Measurements from ENCODE around the gene C21orf58. TPM values are rescaled to one million over a fixed set of nuclear protein-coding genes. Genes with fewer than 3 reads are reported as not detected.

The C21orf58 gene
- total RNA-seq, 1 donor from 2014 or later = 12.1 TPM

DNA sequence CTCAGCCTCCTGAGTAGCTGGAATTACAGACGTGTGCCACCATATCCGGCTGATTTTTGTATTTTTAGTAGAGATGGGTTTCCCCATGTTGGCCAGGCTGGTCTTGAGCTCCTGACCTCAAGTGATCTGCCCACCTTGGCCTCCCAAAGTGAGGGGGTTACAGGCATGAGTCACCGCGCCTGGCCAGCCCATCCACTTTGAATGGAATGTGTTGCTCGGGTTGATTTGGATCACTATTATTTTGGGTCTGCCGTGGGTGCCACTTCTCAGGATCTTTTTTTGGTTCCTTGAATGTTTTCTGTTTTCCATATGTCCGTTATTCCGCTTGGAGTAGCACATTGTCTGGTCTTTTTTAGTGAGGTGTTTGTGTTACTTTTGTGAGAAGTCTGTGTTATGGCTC is 17.3 kb upstream of the C21orf58 start:
- no peak for DNase-seq (ENCODE audit: low read depth)
- TF ChIP-seq, protein P1, sequence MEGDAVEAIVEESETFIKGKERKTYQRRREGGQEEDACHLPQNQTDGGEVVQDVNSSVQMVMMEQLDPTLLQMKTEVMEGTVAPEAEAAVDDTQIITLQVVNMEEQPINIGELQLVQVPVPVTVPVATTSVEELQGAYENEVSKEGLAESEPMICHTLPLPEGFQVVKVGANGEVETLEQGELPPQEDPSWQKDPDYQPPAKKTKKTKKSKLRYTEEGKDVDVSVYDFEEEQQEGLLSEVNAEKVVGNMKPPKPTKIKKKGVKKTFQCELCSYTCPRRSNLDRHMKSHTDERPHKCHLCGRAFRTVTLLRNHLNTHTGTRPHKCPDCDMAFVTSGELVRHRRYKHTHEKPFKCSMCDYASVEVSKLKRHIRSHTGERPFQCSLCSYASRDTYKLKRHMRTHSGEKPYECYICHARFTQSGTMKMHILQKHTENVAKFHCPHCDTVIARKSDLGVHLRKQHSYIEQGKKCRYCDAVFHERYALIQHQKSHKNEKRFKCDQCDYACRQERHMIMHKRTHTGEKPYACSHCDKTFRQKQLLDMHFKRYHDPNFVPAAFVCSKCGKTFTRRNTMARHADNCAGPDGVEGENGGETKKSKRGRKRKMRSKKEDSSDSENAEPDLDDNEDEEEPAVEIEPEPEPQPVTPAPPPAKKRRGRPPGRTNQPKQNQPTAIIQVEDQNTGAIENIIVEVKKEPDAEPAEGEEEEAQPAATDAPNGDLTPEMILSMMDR (conservative IDR thresholded peaks at IDR 0.05; ENCODE audit: low read depth, low read length) = no peak

DNA sequence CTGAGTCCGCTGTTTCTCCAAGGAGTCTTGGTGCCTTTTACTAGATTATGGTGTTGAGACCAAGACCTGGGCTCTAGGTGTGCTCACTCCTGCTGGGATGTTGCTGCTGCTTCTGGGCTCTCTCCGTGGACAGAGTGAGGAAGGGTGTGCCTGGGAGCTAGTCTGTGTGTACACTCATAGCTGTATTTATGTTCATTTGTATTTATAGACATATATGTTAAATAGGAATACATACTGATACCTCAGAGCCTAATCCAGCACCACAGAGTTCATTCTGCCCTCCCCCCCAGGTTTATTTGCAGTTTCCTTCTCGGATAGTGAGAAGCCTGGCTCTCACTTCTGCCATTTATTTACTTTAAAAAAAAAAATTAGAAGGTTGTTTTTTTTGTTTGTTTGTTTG is 12.9 kb upstream of the C21orf58 start:
- DNase-seq (ENCODE audit: low read depth) = no peak
- TF ChIP-seq, protein P1 (conservative IDR thresholded peaks at IDR 0.05; ENCODE audit: low read depth, low read length) = no peak
- H3K4me3 ChIP-seq (ENCODE audit: low read depth, low read length) = no peak overlapping the region

More for the DNA sequence above, 17.3 kb upstream of the C21orf58 start:
- no peak overlapping the region for H3K4me3 ChIP-seq (ENCODE audit: low read depth, low read length)

DNA sequence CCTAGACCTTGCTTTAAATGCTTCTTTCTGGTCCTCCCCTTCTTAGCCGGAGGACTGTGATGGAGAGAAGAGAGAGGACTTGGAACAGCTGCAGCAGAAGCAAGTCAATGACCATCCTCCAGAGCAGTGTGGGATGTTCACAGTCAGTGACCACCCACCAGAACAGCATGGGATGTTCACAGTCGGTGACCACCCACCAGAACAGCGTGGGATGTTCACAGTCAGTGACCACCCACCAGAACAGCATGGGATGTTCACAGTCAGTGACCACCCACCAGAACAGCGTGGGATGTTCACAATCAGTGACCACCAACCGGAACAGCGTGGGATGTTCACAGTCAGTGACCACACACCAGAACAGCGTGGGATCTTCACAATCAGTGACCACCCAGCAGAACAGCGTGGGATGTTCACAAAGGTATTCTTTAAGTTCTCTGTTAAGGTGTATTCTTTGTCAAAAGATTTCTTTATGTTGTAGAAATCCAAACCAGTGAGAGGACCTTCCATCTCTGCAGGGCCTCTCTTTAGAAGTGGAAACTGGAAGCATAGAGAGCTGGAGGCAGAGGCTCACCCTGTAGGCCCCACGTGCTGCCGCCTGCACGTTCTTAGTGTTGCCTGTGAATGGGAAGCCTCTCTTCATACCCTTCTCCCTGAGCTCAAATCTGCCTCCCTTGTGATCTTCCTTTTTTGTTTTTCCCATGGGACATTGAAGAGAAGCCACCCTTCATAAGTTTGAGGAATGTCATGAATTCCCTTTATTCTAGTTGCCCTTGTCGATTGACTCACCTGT is 10.9 kb upstream of the C21orf58 start:
- DNase-seq (ENCODE audit: low read depth) = no peak
- TF ChIP-seq, protein P1 (conservative IDR thresholded peaks at IDR 0.05; ENCODE audit: low read depth, low read length) = no peak
- no peak overlapping the region for H3K4me3 ChIP-seq (ENCODE audit: low read depth, low read length)

DNA sequence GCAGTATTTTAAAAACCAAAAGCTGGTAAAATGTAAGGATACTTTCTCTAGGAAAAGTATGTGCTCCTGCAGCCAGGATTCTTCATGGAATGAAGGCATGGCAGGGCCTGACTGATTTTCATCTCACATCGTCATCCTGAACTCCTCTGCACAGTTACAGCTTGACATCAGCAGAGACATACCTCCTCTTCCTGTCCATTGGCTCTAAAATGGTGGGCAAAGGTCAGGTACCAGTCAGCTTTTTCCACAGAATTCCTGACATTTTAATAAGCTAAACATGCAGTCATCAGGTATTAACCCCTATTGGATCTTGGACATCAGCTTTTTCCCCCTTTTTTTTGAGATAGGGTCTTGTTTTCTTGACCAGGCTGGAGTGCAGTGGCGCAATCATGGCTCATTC is 6.1 kb upstream of the C21orf58 start:
- TF ChIP-seq, protein P1 (conservative IDR thresholded peaks at IDR 0.05; ENCODE audit: low read depth, low read length) = no peak
- H3K4me3 ChIP-seq (ENCODE audit: low read depth, low read length) = no peak overlapping the region
- no peak for DNase-seq (ENCODE audit: low read depth)

DNA sequence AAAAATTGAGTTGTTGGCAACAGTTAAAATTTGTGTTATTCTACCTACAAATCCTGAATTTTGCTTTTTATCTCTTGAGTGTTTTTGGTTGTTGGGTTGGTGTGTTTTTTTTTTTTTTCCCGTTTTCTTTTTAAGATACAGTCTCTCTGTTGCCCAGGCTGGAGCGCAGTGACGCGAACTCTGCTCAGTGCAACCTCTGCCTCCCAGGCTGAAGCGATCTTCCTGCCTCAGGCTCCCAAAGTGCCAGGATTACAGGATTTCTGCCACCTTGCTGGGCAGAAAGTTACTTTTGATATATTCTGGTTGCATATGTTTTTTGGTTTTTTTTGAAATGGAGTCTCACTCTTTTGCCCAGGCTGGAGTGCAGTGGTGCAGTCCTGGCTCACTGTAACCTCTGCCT is 4.5 kb upstream of the C21orf58 start:
- no peak for DNase-seq (ENCODE audit: low read depth)
- TF ChIP-seq, protein P1 (conservative IDR thresholded peaks at IDR 0.05; ENCODE audit: low read depth, low read length) = no peak
- no peak overlapping the region for H3K4me3 ChIP-seq (ENCODE audit: low read depth, low read length)

DNA sequence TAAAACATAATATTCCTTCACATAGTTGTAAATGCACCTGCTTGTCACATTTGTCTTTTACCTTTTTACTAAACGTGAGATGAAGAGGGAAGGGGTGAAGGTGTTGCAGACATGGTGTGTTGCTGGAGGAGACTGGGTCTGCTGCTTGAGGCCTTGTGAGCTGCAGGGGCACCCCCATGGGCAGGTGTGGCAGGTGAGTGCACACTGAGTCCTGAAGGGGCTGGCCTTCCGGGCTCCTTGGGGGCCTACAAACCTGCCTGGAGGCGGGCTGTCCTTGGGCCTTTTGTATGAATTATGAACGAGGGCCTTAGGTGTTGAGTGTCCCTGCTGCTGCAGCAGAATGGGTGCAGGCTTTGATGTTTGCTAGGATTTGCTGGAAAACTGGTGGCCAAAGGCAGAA is 4.0 kb upstream of the C21orf58 start:
- TF ChIP-seq, protein P1 (conservative IDR thresholded peaks at IDR 0.05; ENCODE audit: low read depth, low read length) = no peak
- no peak overlapping the region for H3K4me3 ChIP-seq (ENCODE audit: low read depth, low read length)
- no peak for DNase-seq (ENCODE audit: low read depth)

Measured in epithelial cell of proximal tubule (primary cell).